Measurements from ENCODE around the gene C4orf36.

GRCh38 chr4:86926435-86927086, 34.3 kb upstream of the C4orf36 start:
- no peak for TF ChIP-seq CTCF (IDR thresholded peaks at IDR 0.05)
- TF ChIP-seq POLR2A (IDR thresholded peaks at IDR 0.05) = no peak

Data from ovary (tissue), 3 donors.